Suppressor macrophage treated with lipopolysaccharide for 1 hour (primary cell): ENCODE results near the gene PSME3IP1.

Experiments used
- DNase-seq, 3 donors: peaks; one replicate each; pipeline ENCODE4 v3.0.0-alpha.2; 2020 to 2022

The PSME3IP1 gene

GRCh38 chr16:57166951-57167350 is 18.9 kb downstream of the PSME3IP1 start:
- peak; percentile 79 to 93 (median 87) for DNase-seq

- peak in 1 of 3 donors; percentile 18 for DNase-seq
Observed at GRCh38 chr16:57166451-57166850, 19.4 kb downstream of the PSME3IP1 start.

- DNase-seq = no peak
Observed at GRCh38 chr16:57165938-57166337, 19.9 kb downstream of the PSME3IP1 start.

GRCh38 chr16:57165483-57165882 is 20.4 kb downstream of the PSME3IP1 start:
- DNase-seq = no peak

- no peak for DNase-seq
Observed at GRCh38 chr16:57163842-57164241, 22.0 kb downstream of the PSME3IP1 start.

- no peak for DNase-seq
Observed at GRCh38 chr16:57159447-57159846, 26.4 kb downstream of the PSME3IP1 start.

- no peak for DNase-seq
Observed at GRCh38 chr16:57157533-57157932, 28.3 kb downstream of the PSME3IP1 start.

- DNase-seq = no peak
Observed at GRCh38 chr16:57156351-57156703, 29.5 kb downstream of the PSME3IP1 start.

GRCh38 chr16:57155702-57156350 is 30.0 kb downstream of the PSME3IP1 start:
- DNase-seq = no peak

GRCh38 chr16:57153841-57154240 is 32.0 kb downstream of the PSME3IP1 start:
- DNase-seq = no peak

- DNase-seq = no peak
Observed at GRCh38 chr16:57152096-57153093, 33.4 kb downstream of the PSME3IP1 start.

GRCh38 chr16:57151369-57151768 is 34.5 kb downstream of the PSME3IP1 start:
- DNase-seq = peak in 2 of 3 donors; percentile 15 to 25

- DNase-seq = no peak
Observed at GRCh38 chr16:57150682-57151330, 35.0 kb downstream of the PSME3IP1 start.

- DNase-seq = no peak
Observed at GRCh38 chr16:57149391-57149790, 36.4 kb downstream of the PSME3IP1 start.

GRCh38 chr16:57148481-57148880 is 37.4 kb downstream of the PSME3IP1 start:
- DNase-seq = no peak

- DNase-seq = peak; percentile 49 to 73 (median 52)
Observed at GRCh38 chr16:57147381-57148221, 38.2 kb downstream of the PSME3IP1 start.

GRCh38 chr16:57146735-57147134 is 39.1 kb downstream of the PSME3IP1 start:
- DNase-seq = no peak

- no peak for DNase-seq
Observed at GRCh38 chr16:57146040-57146647, 39.7 kb downstream of the PSME3IP1 start.

- DNase-seq = no peak
Observed at GRCh38 chr16:57145046-57146021, 40.5 kb downstream of the PSME3IP1 start.

GRCh38 chr16:57144027-57144426 is 41.8 kb downstream of the PSME3IP1 start:
- no peak for DNase-seq
